Activated CD4-positive, CD25-positive, alpha-beta regulatory T cell treated with anti-CD3 and anti-CD28 coated beads, Interleukin-2, amount 50 U/mL, for 16 hours (primary cell): ENCODE results near the gene CHCHD6.

ENCODE experiments used
- DNase-seq: peaks from one replicate; pipeline ENCODE4 v3.0.0-alpha.2; 2020; ENCODE audit warnings: low read depth, low spot score

The CHCHD6 gene

DNA sequence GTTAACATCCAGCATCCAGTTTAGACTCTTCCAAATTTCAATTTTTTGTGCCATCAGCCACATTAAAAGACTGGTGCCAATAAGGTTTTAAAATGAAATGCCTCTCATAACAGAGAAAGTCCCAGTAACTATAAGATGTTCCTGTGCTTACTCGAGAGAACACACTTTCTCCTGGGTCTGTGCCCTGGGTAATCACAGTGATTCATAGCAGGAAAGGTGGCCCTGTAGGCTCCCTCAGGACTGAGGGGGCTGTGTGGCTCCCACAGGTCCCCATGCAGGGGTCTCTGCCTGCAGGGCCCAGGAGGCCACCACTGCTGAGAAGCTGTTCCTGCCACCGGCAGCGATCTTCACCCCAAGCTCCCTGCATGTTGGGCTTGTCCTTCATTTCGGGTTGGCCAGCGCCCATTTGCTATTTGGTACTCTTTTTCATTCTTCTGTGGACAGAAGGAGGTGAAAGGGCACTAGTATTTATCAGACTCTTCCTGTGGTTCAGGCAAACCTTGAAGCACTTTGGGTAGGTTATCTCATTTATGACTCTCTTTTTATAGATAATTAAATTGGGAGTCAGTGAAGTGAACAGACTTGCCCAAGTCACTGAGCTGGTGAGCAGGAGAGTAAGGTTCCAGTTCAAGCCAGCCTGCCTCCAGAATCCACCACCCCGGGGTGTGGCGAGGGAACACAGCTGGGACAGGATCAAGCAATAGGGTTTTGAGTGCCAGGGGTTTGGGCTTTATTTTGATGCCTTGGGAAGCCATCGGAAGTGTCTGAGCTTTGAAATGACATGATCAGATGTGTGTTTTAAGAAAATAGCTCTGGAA lies 234.7 kb downstream of the CHCHD6 start:
- DNase-seq: no peak

DNA sequence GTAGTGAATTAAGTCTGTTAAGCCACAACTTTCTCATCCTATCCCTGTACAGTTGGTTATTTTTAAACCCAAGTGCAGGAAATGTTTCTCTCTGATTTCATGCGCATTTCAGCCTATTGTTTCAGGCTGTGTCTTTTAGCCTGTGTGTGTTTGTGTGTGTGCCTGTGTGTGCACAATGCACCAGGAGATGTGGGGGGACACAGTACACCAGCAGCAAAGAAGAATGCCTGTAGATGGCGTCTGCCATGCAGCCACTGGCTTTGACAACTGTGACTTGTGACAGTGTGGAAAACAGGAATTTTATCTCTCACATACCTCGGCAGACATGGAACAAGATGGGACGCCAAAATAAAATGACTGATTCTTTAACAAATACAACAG lies 235.3 kb downstream of the CHCHD6 start:
- DNase-seq: no peak

DNA sequence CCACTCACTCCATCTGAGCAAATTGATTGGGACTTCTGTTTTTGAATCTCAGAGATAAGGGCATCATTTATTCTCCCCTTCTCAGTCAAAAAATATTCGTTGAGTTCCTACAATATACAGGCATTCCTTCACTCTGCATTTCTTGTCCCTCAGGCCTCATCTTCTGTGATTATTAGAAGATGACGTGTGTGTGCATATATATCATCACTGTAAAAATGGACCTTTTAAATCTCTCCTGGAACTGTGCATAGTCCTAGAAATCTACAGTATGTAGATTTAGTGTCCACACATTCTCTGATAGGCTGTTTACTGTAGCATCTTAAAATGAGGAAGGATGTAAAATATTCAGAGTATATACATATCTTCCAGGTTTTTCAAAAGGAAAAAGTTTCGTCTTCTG lies 235.7 kb downstream of the CHCHD6 start:
- no peak for DNase-seq

DNA sequence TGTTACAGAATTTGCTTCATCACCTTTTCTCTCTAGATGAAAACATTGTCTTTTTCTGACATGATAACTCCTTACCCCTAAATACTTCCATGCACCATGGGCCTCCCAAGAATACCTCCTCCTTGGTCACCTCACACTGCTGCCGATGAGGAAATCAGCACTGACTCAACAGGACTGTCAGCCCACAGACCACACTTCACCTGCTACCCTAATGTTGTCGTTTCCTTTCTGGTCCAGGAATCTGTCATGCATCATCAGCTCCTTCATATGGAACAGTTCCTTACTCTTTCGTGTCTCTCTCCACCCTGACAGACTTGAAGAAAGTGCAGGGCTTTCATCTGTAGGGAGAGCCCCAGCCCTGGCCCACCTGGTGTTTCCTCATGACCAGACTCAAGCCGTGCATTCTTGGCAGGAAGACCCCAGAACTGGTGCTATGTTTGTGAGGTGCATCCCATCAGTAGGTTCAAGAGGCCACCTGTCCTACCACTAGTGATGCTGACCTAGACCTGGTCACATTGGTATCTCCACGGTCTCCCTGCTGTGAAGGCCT lies 237.8 kb downstream of the CHCHD6 start:
- DNase-seq: no peak

DNA sequence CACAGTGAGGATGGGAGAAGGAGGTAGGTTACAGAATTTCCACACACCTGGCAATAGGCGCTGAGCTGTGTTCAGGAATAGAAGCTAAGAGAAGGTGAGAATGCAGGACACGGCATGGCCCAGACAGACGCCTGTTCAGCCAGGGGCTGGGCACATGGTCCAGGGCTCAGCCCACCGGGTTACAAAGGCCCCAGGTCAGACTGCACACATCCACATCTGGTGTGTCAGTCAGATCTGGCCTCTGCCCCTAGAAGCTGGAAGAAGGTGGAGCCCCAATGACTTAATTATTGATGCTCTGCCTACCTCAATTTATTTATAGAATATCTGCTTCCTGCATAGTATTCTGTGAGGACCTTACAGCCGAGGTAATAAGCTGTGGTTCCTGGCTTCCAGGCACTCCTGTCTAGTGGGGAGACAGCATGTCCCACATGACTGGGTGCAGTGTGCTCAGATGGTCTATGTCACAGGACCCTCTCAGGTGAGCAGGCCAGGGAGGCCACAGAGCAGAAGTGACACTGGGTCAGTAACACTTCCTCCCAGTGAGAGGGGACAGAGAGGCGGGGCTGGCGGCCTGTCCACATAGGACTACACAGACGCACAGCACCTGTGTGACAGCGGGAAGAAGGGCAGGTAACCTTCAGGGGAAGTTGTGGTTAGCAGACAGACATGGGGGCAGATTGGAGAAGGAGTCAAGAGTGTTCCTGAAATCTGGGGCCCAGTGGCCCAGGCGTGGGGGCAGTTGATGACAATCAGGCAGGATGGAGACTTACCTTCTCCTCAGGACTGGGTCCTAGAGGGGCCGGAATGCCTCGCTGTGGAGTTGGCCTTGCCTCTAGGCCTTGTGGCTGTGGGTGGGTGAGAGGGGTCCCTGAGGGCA lies 240.3 kb downstream of the CHCHD6 start:
- no peak for DNase-seq

DNA sequence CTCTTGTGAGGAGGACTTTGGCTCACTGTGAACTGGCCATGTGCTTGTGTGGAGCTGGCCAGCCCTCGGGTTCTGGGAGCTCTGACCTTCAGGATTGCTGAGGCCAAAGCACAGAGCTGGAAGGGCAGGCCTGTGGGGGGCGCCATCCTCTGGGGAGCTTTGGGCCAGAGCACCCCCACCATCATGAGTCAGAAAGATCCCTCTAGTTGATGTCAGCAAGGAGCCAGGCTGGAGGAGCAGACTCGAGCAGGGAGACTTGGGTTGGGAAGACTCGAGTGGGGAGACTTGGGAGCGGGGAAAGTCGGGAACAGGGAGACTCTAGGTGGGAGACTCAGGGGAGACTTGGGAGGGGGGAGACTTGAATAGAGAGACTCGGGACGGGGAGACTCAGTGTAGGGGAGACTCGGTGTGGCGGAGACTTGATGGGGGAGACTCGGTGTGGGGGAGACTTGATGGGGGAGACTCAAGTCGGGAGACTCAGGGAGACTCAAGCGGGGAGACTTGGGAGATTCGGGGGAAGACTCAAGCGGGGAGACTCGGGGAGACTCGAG lies 241.2 kb downstream of the CHCHD6 start:
- no peak for DNase-seq

DNA sequence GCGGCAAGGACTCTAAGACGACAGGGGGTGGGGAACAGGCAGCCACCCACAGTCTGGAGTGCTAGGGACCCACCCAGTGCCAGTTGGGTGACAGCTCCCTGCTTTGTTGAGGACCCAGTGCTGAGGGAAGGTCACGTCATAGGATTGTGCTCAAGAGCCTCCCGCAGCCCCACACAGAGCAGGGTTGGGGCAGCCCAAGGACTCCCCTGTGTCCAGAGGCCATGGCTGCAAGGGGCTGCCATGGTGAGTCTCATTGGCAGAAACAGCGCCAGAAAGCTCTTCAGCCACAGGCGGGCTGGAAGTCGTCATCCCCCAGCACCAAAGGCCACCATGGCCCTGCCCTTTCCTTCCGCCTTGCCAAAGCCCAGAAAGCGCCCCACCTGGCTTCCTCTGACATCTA lies 241.9 kb downstream of the CHCHD6 start:
- DNase-seq: no peak

DNA sequence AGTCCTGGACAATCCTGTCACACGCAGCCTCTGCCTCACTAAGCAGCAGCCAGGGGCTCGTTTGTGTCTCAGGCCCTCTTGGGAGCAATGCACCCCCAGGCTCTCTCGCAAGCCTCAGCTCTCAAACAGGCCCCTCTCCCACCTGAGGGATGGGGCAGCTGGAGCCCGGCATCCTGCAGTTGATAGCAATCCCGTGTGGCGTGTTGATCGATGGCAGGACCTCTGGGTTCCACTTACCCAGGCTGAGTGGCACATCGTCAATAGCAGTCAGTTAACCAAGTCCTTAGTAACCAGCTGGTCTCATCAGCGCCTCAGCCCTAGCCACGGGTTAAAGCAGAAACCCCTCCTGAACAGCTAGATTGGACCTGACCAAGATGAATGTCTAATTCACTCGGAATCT lies 242.4 kb downstream of the CHCHD6 start:
- no peak for DNase-seq

DNA sequence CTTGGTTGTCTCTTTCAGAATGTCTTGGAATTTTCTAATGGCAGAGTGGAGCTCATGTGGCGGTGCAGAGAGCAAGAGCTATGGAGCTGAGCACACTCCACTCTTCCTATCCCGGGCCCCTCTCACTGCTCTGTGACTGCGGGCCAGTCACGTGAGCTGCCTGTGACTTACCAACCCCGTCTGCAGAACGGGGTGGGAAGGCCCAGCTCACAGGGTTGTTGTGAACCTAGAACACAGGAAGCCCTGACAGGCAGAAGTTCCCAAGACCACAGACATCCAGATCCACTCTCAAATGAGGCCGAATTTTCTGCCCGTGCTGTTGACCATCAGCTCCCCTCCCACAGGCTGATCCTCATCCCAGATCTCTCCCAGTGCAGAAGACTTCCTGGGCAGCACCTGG lies 243.4 kb downstream of the CHCHD6 start:
- DNase-seq: no peak

DNA sequence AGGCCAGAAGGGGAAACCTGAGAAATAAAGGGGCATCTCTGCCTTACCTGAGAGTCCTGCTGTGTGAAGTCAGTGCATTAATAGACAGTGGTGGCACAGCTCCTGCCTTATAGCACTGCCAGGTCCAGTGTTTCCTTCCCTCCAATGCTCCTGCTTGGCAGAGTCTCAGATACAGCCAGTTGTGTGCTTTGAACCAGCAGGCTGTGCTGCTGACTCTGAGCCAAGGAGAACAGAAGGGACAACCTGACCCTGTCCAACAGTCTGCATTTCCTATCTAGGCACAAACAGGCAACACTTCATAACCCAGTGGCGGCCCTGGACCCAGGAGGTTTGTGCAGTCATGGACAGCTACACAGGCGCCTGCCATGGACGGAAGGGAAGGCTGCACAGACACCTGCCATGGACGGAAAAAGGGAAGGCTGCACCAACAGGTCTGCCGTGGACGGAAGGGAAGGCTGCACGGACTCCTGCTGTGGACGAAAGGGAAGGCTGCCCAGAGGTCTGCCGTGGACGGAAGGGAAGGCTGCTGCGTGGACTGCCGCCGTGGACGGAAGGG lies 245.0 kb downstream of the CHCHD6 start:
- no peak for DNase-seq

DNA sequence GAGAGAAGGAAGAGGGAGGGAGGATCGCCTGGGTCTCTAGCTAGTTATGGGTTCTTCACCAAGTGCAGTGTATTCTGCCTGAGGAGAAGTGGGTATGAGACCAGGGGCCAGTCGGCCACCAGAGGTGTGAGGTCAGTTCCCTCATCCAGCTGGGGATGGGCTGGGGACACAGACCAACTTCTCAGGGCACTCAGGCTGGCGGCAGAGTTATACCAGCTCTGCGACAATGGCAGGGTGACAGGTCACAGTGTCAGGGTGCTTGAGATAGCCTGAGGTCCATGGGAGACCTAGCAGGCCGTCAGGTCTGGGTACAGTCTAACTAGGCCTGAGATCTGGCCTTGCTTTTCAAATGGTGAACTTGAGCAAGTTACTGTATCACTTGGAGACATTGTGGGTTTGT lies 247.5 kb downstream of the CHCHD6 start:
- DNase-seq: no peak

DNA sequence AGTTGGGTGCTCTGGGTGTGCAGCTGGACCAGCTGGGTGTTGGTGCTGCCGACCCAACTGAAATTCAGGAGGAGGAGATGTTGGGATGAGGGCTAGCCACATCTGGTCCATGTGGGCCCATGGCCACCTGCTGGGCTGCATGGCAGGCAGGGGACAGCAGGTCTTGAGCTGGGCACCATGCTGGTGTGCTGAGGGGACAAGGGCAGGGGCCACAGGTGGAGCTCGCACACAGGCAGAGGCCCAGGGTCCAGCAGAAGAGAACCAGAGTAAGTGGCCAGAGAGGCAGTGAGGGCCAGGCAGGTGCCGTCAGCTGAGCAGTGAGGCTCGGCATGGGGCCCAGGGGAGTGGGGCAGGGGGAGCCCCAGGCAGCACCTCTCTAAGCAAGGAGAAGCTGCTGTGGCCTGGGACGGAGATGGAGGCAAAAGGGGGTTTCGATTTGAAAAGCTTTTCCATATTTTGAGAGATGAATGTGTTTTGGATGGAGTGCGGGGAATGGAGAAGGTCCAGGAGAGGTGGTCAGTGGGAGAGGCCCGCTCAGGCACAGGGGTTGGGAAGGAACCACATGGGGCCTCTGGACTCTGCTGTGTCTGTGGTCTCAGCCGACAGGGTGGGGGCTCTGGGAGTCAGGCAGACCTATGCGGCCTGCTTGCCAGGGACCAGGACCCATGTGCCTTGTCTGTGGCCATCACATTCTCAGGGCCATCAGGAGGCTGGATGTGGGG lies 248.4 kb downstream of the CHCHD6 start:
- no peak for DNase-seq

DNA sequence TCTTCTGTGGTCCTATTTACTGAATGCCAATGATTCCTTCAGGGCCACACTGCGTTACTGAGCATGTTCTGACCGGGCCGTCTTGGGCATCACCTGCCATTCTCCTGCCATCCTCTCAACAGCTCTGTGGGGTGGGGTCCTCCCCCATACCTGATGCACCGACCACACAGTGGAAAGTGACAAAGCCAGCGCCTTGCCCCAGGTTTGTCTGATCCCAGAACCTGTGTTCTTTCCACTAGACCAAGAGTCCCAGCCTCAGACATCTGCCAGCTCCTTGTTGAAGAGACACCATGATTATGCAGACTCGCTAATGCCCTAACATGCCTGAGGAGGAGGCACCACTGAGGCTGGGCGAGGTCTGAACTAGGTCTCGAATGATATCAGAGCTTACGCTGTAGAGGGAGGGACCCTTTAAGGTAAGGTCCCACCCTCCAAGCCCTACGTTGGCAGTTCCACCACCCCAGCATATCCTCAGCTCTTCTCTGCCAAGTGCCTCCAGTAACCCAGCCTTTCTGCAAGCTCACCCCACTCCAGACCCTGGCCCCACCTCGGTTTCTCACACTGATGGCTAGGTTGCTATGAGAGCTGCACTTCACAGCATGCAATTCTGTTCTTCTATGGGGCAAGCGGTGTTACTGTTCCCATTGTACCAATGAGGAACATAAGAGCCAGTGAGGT lies 249.1 kb downstream of the CHCHD6 start:
- DNase-seq: no peak

DNA sequence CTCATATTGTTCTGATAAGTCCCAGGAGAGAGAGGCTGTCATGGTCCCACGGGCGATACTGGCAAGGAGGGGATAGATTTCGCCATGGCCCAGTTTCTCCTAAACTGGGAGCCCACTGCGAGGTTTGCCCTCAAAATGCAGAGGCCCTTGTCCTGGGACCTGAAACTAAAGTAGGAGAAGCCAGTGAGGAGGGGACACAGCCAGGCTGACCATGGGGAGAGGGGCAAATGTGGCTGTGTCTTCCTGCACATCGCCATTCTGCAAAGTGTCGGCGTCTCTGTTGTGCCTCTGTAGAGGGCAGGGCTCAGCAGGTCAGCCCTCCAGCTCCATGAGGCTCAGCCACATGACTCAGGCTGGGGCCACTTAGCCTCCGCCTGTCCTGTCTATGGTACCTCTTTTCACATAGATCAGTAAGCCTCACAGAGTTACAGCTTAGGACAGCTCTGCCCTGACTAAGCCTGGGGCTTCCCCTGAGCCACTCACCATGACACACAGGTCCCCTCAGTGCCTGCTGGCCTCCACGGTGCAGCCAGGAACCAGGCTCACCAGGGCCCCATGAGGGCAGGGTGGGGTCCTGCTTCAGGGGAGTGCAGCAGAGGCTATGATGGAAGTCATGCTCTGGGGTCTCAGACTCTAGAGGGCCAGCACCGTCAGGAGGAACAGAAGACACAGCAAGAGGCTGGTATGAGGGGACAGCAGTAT lies 250.3 kb downstream of the CHCHD6 start:
- no peak for DNase-seq

DNA sequence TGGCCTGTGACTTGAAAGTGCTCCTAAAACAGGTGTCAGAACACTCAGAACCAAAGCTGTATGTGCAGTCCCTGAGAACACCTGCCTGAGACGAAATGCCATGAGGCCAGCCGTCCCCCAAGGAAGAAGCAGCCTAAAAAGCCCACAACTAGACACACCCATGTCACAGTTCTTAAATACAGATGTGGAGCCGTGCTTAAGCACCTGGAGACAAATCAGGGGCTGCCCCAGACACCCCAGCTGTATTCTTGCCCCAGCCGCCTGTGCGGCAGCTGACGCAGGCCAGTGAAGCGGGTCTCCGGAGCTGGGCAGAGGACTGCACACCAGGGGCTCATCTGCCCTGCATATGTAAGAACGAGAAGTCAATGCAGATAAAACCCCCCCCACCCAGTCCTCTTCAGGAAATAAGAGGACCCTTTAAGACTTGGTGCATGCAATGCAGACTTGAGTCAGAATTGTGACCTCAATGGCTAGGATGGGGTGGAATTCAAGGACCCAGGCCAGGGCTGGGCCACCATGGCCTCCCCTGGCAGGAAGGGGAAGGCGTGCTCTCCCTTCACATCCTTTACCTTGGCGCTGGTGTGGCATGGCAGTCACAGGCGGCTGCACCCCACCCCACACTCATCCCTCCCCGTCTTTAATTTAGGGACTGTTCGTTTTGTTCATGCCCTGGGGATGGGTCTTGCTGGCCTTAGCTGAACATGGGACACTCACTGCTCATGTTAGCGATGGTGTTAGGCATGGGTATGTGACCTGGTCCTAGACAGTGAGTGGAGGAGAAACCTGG lies 251.2 kb downstream of the CHCHD6 start:
- DNase-seq: no peak

DNA sequence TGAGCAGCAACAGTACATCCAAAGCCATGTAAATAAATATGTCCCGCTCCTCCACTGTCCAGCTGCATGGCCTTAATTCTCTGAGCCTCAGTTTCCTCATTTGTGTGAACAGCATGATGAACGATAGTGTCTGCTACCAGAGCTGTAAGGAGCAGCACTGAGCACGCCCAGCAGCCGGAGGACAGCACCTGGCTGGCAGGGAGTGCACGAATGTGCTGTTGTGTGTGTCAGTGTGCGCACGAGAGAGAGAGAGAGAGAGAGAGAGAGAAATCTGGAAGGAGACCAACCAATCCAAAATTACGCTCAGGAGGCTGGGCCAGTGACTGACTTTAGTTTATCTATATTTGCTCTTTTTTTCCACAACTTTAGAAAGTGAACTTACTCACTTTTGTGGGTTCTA lies 252.3 kb downstream of the CHCHD6 start:
- no peak for DNase-seq

DNA sequence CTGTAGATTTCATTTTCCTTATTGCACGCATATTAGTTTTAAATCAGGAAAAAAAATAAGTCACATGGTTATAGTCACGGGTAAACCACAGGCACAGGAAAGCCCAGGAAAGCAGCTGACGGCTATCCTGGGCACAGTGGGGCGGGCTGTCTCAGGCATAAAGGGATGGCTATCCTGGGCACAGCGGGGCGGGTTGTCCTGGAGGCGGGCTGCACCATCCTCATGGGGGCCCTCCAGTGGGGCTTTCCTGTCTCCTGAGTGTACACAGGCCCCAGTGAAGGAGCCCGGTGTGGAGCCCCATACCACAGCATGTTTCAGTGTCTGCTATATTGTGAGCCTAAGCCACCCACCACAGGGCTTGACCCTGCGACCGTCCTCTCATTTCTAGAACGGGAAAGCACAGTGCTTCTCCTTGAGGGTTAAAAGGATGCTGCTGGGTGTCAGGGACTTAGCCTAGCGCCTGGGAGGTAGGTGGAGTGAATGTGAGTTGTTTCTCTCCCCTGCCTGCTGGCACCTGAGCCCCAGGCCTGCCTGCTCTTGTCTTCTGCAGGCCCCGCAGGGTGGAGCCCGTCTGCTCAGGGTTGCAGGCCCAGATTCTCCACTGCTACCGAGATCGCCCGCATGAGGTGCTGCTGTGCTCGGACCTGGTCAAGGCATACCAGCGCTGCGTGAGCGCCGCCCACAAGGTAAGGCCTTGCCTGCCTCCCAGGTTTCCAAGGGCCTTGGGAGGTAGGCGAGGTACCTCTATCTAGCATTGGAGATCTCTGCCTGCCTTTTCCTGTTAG lies 253.0 kb downstream of the CHCHD6 start:
- no peak for DNase-seq

DNA sequence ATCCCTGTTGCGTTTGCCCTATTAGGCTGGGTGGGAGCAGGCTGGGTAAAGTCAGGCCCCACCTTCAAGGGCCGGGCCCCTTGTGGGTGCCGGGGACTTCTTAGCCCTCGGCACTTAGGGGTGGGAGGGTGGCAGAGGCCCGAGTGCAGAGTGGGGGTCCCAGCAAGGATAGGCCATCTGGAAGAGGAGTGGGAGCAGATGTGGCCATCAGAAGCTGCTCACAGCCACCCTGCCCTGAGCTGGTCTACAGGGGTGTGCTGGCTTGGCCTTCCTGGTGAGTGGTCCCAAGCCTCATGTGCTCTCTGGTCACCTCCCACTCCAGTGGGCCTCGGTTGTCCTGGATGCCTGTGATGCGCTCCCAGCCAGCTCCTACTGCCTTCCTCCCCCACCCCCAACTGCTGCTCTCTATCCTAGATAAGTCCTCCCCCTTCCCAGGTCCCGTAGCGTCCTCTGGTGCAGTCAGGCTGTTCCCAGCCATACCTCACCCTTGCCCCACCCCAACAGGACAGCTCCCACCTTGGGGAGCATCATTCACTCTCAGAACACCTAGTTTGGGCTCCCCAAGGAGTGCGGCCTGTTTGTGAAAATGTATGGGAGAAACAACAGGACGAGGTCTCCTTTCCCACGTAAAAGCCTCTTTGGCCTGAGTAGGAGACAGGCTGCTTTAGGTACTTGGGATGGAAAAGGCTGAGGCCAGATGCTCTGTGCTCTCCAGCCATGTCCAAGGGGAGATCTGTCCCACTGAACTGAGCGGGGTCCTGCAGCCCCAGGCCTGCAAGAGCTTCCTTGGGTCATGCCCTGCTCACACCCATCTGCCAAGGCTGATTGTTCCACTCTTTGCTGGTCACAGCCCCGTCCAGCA lies 254.0 kb downstream of the CHCHD6 start:
- no peak for DNase-seq
